GM10847 (cell line): ENCODE data around the gene GPR45.

ENCODE experiments used
- POLR2A ChIP-seq: IDR thresholded peaks from 2 replicates; pipeline ENCODE4 v1.6.1; 2011; ENCODE audit not compliant: insufficient read length; ENCODE audit errors: extremely low read depth

Gene GPR45

DNA sequence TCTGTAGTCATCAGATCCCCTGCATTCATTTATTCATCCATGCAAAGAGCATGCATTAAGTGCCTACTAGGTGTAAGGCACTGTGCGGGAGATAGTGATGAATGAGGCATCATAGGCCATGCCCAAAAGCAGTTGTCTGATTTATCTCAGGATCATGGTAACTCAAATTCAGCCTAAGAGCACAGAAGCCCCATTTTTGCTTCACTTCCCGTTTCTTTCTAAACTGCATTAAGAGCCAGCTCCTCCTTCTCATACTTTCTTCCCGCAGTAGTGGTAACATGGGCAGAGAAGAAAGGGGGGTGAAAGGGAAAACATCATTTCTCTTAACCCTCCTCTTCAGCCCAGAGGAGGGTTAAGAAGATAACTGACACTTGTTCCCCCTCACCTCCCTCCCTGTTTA, 2.9 kb downstream of the GPR45 start:
- TF ChIP-seq POLR2A, result no peak

DNA sequence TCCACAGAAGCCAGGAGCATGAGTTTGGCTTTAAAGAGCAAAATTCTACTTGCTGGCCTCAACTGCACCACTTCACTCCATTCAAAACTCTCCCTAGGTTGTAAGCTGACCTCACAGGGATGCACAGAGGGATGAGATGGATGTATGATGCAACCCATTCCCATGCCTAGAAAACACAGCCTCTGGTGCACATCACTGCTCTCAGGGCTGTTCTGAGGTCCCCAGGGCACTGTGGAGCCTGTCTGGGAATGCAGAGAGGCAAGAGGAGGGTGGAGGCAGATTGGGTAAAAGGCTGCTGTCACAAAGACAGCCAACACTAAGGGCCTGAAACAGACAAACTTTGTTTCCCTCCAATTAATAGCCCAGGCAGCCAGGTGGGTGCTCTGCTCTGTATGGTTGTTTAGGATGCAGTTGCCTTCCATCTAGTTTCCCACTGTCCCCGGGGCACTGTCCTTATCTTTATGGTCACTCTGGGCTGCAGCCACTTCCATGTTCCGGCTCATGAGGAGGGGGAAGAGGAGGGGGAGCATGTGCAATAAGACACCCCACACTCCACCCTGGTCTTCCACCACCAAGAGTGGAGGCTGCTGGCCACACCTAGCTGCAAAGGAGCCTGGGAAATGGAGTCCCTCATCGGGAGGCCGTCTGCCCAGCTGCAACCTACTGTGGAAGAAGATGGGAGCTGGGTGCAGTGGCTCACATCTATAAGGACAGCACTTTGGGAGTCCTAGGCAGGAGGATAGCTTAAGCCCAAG, 7.0 kb downstream of the GPR45 start:
- TF ChIP-seq POLR2A, result no peak

DNA sequence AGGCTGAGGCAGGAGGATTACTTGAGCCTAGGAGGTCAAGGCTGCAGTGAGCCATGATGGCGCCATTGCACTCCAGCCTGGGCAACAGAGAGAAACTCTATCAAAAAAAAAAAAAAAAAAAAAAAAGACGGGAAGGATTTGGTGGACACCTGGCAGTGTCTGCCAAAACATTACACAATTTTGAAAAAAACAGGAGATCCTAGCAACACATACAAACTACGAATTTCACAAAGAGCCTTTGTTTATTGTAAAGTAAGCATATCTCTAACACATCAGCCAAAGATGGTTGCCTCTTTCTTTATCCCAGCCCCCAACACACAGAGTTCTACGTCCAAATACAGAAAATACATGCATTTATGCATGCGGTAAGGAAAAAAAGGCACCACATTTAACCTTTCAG, 7.6 kb downstream of the GPR45 start:
- TF ChIP-seq POLR2A, result no peak

DNA sequence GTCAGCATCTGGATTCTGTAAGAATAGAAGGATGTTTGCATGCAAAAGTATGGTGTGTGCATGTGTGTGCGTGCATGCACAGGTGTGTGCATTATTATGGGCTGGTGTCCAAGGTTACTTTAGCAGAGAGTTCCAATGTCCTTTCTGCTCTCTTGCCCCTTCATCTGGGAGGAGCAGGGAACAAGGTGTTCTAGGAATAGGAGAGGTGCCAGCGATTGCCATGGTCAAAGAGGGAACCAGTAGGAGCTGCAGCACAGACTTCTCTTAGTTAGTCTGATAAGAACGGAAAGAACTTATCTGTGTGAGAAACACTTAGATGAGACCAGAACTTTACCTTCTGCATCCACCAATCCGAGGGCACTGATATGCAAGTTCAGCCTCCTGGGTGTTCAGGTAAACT, 8.3 kb downstream of the GPR45 start:
- TF ChIP-seq POLR2A, result no peak

DNA sequence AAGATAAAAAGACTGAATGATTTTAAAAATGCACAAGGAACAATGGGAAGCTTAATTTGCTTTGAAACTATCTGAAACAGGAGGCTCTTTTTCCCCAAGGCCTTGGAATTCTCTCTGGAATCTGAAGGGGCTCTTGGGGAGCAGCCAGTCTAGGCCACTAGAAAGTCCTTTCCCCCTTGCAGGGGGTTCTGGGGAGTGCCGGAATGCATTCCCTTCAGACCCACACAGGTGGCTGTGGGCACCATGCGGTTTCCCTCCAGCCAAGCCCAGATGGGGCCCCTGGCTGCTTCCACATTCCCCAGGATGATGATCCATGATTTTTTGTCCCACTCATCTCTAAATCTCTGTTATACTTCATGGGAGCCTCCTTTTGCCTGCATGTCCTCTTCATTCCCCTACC, 10.7 kb downstream of the GPR45 start:
- no peak for TF ChIP-seq POLR2A

DNA sequence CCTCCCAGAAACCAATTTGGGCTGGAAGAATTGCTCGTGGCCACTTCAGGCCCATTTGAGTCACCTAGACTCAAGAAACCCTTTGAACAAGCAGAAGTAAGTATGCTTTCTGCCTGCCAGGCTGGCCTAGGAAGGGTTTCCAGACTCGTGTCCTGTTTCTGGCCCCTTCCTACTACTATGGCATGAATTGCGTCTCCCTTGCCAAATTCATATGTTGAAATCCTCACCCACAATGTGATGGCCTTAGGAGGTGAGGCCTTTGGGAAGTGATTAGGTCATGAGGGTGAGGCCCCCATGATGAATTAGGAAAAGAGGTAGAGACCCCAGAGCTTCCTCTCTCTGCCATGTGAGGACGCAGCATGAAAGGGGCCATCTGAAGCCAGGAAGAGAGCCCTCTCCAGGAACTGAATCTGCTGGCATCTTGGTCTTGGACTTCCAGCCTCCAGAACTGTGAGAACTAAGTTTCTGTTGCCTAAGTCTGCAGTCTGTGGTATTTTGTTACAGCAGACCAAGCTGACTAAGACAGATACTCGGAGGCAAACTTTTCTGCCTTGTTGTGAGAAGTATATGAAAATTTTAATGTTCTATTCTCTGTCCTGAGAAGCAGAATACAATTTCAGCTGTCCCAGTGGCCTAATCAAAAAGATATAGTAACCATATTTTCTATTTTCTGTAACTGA, 13.1 kb downstream of the GPR45 start:
- no peak for TF ChIP-seq POLR2A

DNA sequence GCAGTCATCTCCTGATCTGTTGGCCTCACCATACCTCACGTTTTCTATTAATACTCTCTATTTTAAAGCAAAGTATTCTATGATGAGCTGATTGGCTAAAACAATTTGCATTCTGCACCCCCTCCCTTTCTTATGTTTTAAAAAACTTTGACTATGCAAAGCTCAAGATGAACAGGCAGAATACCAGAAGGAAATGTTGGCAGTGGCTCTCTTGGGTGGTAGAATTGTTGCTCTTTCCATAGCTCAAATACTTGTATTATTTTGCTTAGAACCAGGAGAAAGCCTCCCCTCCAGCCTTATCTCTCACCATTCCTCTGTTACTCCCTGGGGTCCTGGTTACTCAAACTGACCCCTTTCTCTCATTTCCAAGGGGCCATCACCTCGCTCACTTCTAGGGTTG, 14.4 kb downstream of the GPR45 start:
- no peak for TF ChIP-seq POLR2A

DNA sequence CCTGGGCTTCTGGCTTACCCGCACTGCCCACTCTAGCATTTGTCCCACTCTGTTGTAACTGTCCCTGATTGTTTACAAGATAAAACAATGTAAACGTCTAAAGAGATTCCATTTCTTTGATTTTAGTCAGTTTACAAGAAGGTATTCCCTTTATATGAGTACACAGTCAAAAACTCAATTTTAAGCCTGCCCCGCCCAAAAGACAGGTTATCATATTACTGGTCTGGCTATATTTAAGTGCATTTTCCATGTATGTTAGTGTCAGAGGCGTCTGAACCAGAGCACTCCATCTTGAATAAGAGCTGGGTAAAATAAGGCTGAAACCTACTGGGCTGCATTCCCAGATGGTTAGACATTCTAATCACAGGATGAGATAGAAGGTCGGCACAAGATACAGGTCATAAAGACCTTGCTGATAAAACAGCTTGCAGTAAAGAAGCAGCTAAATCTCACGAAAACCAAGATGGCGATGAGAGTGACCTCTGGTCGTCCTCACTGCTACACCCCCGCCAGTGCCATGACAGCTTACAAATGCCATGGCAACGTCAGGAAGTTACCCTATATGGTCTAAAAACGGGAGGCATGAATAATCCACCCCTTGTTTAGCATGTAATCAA, 15.0 kb downstream of the GPR45 start:
- TF ChIP-seq POLR2A, result no peak

DNA sequence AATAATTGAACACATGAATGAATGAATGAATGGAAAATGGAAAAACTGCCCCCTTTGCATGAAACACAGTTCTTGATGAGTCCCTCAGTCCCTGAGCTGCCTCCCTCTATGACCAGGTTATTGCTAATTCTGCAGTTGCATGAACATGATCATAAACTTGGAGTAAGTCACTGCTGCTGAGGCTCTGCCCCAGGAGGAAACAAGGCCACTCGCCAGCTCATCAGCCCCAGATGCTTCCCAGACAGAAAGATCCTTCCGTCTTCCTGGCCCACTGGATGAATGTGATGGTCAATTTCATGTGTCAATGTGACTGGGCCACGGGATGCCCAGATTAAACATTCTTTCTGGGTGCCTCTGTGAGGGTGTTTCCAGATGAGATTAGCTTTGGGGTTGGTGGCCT, 16.4 kb downstream of the GPR45 start:
- TF ChIP-seq POLR2A, result no peak

DNA sequence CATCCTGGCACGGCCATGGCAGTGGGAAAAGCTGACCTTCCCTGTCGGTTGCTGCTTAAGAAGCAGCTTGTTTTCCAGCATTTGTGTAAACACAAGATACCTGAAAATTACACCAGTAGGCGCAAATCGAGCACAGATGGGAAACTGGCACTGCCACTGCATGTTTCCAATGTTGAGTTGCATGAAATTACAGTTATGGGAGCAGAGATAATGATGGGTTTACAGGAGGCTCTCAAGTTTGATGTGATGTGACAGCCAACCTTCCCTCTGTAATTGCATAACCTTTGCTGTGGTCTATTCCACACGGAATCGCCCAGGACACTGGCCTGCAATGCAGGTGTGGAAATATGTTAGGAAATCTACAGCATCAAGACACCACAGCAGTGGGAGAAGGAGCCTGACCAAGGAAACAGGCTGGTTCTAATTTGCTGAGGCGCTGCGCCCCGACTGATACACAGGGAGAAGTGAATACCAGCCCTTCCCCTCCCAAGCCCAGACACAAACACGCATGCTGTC, 17.4 kb downstream of the GPR45 start:
- no peak for TF ChIP-seq POLR2A

DNA sequence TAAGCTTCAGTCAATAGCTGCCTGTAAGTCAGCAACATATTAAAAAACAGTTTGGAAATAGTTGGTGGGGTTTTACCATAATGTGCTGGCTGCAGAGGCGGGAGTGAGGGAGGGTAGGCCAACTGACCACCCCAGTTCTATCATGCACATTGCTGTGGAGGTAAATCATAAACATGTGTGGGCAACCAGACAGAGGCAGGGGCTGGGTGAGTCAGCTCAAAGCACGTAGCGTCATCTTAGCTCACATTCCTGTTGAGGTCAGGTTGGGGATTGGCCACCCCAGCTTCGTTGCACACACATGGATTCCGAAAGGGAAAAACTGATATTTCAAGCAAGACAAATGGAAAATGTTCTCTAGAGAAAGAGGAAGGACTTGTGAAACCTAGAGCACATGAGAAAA, 19.5 kb downstream of the GPR45 start:
- no peak for TF ChIP-seq POLR2A

DNA sequence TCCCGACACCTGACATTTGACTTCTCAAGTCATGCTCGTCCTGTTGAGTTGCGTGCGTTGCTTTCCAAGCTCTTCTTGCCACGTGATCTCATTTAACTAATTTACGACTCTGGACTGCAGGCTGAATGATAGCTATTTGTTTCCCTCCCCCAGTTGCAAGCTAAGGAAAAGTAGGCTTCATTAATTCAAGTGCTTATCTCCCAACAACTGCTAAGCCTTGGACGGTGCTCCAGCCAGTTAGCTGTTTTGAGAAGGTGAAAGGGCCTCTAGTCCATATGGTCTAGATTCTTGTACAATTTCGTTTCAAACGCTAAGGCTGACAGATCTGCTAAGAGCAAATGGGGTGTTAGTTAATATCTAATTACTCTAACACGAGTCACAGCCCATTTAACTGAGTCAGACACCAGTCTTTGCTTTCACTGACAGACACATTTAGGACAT, 21.1 kb downstream of the GPR45 start:
- no peak for TF ChIP-seq POLR2A

DNA sequence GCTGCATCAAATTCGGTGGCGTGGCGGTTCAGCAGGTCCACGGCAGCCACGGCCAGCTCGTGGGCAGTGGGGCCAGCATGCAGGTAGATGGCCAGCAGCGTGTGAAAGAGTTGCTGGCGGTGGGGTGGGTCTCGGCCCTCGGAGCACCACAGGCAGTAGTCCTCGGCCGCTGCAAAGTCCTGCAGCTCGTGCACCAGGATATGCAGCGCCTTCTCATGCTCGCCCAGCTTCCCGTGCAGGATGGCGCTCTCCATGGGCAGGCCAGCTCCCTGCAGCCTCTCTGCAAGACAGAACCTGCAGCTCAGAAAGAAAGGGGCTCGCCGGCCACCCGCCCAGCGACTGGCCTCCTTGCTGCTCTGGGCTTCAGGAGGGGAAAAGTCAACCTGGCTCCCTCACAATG, 27.9 kb downstream of the GPR45 start:
- no peak for TF ChIP-seq POLR2A

DNA sequence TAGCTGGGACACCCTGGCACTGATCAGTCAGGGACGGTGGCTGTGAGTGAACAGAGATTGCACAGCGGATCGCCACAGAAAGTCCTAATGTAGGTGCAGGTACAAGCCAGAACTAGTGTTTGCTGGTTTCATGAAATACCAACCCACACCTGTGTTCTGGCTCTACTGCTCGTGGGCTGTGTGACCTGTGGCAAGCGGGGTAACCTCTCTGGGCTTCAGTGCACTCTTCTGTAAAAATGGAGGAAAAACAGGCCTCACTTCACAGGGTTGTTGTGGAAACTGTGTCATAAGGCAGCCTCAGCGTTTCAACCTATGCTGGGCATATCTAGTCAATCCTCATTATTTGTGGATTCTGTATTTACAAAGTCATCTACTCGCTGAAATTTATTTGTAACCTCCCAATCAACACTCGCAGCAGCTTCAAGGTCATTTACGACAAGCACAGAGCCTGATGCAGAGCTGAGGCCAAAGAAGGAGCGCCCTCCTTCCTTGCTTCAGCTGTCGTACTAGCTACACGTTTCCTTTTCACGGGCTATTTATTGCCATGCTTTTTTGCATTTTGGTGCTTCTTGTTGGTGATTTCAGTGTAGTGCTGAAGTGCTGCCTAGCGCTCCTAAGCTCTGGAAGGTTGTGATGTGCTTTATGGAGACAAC, 30.0 kb downstream of the GPR45 start:
- TF ChIP-seq POLR2A, result no peak

DNA sequence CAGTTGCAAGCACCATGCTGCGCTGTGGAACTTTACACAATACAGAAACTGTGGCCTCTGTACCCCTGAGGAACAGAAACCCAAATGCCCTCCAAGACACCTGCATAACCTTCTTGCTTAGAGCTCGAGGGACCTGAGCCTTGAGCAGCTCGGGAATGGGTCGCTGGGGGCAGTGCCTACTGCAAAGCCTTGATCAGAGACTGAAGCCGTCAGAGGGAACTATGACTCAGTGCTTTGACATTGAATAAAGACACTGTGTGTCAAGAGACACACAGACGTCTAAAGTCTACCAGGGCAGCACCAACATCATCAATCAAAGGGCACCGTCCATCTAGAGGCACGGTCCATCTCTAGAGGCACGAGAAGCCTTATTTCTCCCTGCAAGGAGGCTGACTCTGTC, 30.6 kb downstream of the GPR45 start:
- TF ChIP-seq POLR2A, result no peak

DNA sequence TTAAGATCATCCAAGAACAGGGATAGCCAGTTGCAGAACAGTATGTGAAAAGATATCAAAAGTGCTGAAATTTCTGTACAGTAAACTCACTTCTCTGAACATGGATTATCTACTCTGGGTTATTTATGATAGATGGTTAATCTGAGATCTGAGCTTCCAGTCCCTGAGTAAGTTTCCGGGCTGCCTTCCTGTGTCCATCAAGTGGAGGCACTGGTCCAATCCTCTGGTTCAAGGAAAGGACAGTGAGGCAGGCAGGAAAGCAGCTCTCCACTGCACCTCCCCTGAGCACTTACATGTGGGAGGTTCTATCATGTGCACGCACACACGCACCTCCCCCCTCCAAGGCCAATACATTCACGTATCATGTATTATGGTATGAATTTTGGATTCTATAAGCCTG, 32.5 kb downstream of the GPR45 start:
- no peak for TF ChIP-seq POLR2A

DNA sequence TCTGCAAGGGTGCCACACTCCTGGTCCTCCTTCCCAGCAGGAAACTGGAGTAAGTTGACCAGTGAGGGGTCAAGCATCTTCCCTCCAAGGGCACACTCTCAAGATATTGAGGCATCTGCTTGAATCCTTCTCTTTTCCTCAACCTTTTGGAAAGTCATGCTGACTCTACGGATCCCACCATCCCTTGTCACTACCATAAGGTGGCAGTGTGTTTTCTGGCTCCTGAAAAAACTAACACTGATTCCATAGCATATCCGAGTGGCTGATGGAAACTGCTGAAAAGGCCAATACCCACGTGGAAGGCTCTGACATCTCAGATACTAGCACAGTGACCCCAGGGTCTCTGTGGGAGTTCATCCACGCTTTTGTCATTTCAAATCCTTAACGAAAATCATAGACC, 37.1 kb downstream of the GPR45 start:
- TF ChIP-seq POLR2A, result no peak
